SK-N-SH treated with all-trans-retinoic acid at 6 μM for 48 hours (cell line): ENCODE results near the gene CDC42BPB.

ENCODE experiments used
- TF ChIP-seq, protein P1 (sequence below): fragments of 250-450 bp; sonication (Bioruptor Pico); IDR thresholded peaks from 2 replicates; pipeline ENCODE4 v1.8.0; 2020; ENCODE audit warnings: mild to moderate bottlenecking, moderate library complexity, borderline replicate concordance
- TF ChIP-seq, protein P2 (sequence below): fragments of 250-450 bp; sonication (Bioruptor Pico); IDR thresholded peaks from 2 replicates; pipeline ENCODE4 v1.5.0; 2020; ENCODE audit warnings: mild to moderate bottlenecking, moderate library complexity

DNA sequence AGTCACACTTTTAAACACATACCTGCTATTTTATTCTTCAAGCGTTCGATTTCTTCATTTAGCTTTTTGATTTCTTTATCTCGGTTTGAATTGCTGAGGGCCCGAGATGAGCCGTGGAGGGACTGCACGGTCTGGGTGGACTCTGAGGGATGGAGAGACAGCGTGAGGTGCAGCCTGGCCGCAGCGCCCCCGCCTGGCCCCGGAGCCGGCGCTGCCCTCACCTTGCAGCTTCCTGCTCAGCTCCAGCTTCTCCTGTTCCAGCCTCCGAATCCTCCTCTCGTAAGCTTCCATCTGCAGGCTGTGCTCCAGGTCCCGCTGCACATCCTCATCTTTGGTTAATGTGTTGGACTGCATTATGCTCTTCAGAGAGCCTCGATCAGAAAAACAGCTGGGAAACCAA is 81.7 kb downstream of the CDC42BPB start:
- TF ChIP-seq, protein P1, sequence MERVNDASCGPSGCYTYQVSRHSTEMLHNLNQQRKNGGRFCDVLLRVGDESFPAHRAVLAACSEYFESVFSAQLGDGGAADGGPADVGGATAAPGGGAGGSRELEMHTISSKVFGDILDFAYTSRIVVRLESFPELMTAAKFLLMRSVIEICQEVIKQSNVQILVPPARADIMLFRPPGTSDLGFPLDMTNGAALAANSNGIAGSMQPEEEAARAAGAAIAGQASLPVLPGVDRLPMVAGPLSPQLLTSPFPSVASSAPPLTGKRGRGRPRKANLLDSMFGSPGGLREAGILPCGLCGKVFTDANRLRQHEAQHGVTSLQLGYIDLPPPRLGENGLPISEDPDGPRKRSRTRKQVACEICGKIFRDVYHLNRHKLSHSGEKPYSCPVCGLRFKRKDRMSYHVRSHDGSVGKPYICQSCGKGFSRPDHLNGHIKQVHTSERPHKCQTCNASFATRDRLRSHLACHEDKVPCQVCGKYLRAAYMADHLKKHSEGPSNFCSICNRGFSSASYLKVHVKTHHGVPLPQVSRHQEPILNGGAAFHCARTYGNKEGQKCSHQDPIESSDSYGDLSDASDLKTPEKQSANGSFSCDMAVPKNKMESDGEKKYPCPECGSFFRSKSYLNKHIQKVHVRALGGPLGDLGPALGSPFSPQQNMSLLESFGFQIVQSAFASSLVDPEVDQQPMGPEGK (CRISPR knock-in tag), result no peak
- TF ChIP-seq, protein P2, sequence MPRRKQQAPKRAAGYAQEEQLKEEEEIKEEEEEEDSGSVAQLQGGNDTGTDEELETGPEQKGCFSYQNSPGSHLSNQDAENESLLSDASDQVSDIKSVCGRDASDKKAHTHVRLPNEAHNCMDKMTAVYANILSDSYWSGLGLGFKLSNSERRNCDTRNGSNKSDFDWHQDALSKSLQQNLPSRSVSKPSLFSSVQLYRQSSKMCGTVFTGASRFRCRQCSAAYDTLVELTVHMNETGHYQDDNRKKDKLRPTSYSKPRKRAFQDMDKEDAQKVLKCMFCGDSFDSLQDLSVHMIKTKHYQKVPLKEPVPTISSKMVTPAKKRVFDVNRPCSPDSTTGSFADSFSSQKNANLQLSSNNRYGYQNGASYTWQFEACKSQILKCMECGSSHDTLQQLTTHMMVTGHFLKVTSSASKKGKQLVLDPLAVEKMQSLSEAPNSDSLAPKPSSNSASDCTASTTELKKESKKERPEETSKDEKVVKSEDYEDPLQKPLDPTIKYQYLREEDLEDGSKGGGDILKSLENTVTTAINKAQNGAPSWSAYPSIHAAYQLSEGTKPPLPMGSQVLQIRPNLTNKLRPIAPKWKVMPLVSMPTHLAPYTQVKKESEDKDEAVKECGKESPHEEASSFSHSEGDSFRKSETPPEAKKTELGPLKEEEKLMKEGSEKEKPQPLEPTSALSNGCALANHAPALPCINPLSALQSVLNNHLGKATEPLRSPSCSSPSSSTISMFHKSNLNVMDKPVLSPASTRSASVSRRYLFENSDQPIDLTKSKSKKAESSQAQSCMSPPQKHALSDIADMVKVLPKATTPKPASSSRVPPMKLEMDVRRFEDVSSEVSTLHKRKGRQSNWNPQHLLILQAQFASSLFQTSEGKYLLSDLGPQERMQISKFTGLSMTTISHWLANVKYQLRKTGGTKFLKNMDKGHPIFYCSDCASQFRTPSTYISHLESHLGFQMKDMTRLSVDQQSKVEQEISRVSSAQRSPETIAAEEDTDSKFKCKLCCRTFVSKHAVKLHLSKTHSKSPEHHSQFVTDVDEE (CRISPR knock-in tag), result no peak
